ENCODE data around the gene NDUFC2. TPM values are rescaled to one million over a fixed set of nuclear protein-coding genes. Genes with fewer than 3 reads are reported as not detected.

NDUFC2 gene
- total RNA-seq, 6 experiments from 2014 or later, result 330 to 476 (median 410) TPM

DNA sequence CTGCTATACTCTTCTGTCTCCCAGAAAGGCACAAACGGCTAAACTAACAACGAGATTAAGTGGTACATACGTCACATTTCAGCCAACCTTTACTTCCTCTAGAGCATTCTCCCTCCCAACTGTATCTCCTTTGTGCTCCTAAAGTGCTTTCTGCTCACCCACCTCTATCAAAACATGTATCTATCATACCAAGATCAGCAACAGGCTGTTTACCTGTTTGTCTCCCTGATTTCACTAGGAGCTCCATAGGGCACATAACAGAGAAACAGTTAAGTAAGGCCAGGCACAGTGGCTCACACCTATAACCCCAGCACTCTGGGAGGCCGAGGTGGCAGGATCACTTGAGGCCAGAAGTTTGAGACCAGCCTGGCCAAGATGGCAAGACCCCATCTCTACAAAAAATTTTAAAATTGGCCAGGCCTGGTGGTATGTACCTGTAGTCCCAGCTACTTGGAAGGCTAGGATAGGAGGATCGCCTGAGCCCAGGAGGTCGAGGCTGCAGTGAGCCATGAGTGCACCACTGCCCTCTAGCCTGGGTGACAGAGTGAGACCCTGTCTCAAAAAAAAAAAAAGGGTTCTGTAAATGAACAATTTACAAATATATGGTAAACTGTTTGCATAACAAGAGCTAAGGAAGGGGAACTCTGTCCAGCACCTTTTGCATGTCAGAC, 2.8 kb downstream of the NDUFC2 start:
- H3K27ac Mint-ChIP-seq, result no peak overlapping the region; the same call in 1 of the 2 replicates
- no peak for DNase-seq
- H3K4me1 Mint-ChIP-seq (ENCODE audit: low read depth), result peaks cover 43% of the 10 kb centered on the region
- peak overlapping the region; percentile 0; the same call in 1 of the 2 replicates for H3K4me3 Mint-ChIP-seq
- TF ChIP-seq, protein P1, sequence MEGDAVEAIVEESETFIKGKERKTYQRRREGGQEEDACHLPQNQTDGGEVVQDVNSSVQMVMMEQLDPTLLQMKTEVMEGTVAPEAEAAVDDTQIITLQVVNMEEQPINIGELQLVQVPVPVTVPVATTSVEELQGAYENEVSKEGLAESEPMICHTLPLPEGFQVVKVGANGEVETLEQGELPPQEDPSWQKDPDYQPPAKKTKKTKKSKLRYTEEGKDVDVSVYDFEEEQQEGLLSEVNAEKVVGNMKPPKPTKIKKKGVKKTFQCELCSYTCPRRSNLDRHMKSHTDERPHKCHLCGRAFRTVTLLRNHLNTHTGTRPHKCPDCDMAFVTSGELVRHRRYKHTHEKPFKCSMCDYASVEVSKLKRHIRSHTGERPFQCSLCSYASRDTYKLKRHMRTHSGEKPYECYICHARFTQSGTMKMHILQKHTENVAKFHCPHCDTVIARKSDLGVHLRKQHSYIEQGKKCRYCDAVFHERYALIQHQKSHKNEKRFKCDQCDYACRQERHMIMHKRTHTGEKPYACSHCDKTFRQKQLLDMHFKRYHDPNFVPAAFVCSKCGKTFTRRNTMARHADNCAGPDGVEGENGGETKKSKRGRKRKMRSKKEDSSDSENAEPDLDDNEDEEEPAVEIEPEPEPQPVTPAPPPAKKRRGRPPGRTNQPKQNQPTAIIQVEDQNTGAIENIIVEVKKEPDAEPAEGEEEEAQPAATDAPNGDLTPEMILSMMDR (IDR thresholded peaks at IDR 0.05), result no peak
- peaks cover 39% of the 10 kb centered on the region for H3K36me3 Mint-ChIP-seq (ENCODE audit: low read depth)
- H3K27me3 Mint-ChIP-seq (ENCODE audit: insufficient read depth), result no peaks in the 10 kb centered on the region; the same call in 1 of the 2 replicates
- H3K9me3 Mint-ChIP-seq, result no peaks in the 10 kb centered on the region

DNA sequence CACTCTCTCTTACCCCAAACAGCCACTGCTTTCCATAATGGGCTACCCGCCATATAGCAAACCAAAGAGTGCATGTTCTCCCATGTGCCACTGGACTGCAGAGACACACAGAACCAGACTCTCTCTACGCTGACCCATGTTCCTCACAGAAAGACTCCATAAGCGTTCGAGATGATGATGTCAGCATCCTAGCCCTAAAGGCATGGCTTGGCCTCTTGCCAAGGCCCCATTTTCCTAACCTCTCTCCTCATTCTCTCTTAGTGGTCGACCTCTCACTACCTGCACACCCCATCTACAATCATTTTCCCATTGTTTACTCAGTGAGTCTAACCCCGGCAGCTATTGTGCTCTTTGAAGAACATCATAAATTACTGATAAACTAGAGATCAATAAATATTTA, 4.9 kb downstream of the NDUFC2 start:
- no peak overlapping the region; the same call in 1 of the 2 replicates for H3K4me3 Mint-ChIP-seq

DNA sequence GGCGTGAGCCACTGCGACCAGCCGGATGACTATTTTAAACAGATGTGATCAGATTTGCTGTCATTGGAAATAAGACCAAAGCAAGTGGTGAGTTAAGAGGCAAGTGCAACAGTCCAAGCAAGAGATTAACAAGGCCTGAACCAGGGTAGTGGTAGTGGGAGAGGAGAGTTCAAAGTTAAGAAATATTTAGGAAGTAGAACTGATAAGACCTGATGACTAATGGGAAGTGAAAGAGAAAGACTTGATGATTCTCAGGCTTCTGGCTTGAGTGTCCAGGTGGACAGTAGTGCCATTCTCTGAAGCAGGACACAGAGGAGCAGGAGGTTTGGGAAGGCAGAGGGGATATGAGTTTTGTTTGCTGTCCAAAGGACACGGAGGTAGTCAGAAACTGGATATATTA, 7.2 kb downstream of the NDUFC2 start:
- H3K36me3 Mint-ChIP-seq (ENCODE audit: low read depth), result peaks cover 39% of the 10 kb centered on the region
- H3K9me3 Mint-ChIP-seq, result no peaks in the 10 kb centered on the region
- no peak overlapping the region for H3K4me3 Mint-ChIP-seq
- no peak overlapping the region for H3K27ac Mint-ChIP-seq
- TF ChIP-seq, protein P1 (IDR thresholded peaks at IDR 0.05), result no peak
- H3K4me1 Mint-ChIP-seq (ENCODE audit: low read depth), result peaks cover 30% of the 10 kb centered on the region
- H3K27me3 Mint-ChIP-seq (ENCODE audit: insufficient read depth), result no peaks in the 10 kb centered on the region; the same call in none of the 2 replicates
- DNase-seq, result no peak

More for the DNA sequence above, 4.9 kb downstream of the NDUFC2 start:
- H3K27ac Mint-ChIP-seq, result no peak overlapping the region
- no peak for DNase-seq
- H3K4me1 Mint-ChIP-seq (ENCODE audit: low read depth), result peaks cover 43% of the 10 kb centered on the region
- H3K36me3 Mint-ChIP-seq (ENCODE audit: low read depth), result peaks cover 31% of the 10 kb centered on the region
- no peaks in the 10 kb centered on the region for H3K9me3 Mint-ChIP-seq
- no peaks in the 10 kb centered on the region; the same call in 1 of the 2 replicates for H3K27me3 Mint-ChIP-seq (ENCODE audit: insufficient read depth)
- TF ChIP-seq, protein P1 (IDR thresholded peaks at IDR 0.05), result no peak

DNA sequence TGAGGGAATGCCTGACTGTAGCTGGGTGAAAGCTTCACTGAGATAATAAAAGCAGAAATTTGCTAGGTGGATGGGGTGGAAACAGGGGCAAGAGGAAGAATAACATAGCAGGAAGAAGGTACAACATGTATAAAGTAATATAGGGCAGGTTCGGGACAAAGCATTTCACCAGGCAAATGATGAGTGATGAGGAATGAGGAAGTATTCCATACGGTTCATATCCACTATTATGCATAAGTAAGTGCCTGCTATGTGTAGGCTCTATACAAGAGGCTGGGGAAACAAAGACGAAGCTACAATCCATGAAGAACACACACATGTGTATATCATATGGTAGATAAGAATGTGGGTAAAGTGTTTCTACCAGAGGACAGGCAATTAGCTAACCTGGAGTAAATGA, 7.9 kb downstream of the NDUFC2 start:
- DNase-seq, result no peak
- Mint-ChIP-seq H3K4me1 (ENCODE audit: low read depth) (peaks cover 26% of the 10 kb centered on the region), H3K27me3 (ENCODE audit: insufficient read depth) (no peaks in the 10 kb centered on the region; the same call in none of the 2 replicates), H3K4me3 (no peak overlapping the region), H3K9me3 (no peaks in the 10 kb centered on the region), H3K27ac (no peak overlapping the region), H3K36me3 (ENCODE audit: low read depth) (peaks cover 42% of the 10 kb centered on the region)
- TF ChIP-seq, protein P1 (IDR thresholded peaks at IDR 0.05), result no peak

DNA sequence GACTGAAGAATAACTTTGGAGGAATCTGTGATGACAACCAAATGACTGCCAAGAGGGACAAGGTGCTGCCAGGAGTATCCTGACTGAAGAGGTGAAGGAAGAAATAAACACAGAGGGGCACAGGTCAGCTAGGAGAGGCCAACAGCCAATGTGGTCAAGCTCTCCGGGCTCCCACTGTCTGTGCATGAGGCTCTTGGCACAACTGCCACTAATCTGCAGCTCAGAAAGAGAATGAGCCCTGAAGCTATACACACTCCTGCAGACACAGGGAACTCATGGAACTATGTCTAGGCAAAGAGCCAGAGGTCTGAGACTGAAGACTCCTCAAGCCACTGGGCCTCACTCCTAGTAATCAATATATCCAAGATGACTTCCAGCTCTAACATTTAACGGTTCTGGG, 9.0 kb downstream of the NDUFC2 start:
- Mint-ChIP-seq H3K27me3 (ENCODE audit: insufficient read depth) (no peaks in the 10 kb centered on the region; the same call in none of the 2 replicates), H3K36me3 (ENCODE audit: low read depth) (peaks cover 38% of the 10 kb centered on the region), H3K4me1 (ENCODE audit: low read depth) (peaks cover 22% of the 10 kb centered on the region), H3K27ac (no peak overlapping the region), H3K4me3 (no peak overlapping the region), H3K9me3 (no peaks in the 10 kb centered on the region)
- TF ChIP-seq, protein P1 (IDR thresholded peaks at IDR 0.05), result no peak
- no peak for DNase-seq

All from HFFc6 (cell line).